ENCODE results near the gene TRPC4AP.
A peak's percentile ranks its signal among the peaks of the same experiment; 100 is the strongest.
"Not testable (repeated sequence)": the region's sequence is repeated elsewhere in the genome, so short reads cannot be mapped to it uniquely, and the experiment has no call there.

Gene TRPC4AP

GRCh38 chr20:35052616-35053015 is 40.0 kb downstream of the TRPC4AP start:
- DNase-seq, result not testable (repeated sequence)

GRCh38 chr20:35049776-35050352 is 42.7 kb downstream of the TRPC4AP start:
- DNase-seq, result no peak

GRCh38 chr20:35048739-35049138 is 43.9 kb downstream of the TRPC4AP start:
- no peak for DNase-seq

GRCh38 chr20:35042268-35042667 is 50.3 kb downstream of the TRPC4AP start:
- DNase-seq, result no peak

- DNase-seq, result no peak
These were observed 52.0 kb downstream of the TRPC4AP start for GRCh38 chr20:35040646-35041045.

- DNase-seq, result no peak
These were observed 52.6 kb downstream of the TRPC4AP start for GRCh38 chr20:35039846-35040489.

- DNase-seq, result no peak
These were observed 53.5 kb downstream of the TRPC4AP start for GRCh38 chr20:35039146-35039545.

- DNase-seq, result no peak
These were observed 58.5 kb downstream of the TRPC4AP start for GRCh38 chr20:35034145-35034544.

GRCh38 chr20:35030136-35030535 is 62.5 kb downstream of the TRPC4AP start:
- no peak for DNase-seq

- DNase-seq, result no peak
These were observed 65.3 kb downstream of the TRPC4AP start for GRCh38 chr20:35027301-35027700.

- DNase-seq, result no peak
These were observed 67.5 kb downstream of the TRPC4AP start for GRCh38 chr20:35025116-35025515.

GRCh38 chr20:35023624-35024023 is 69.0 kb downstream of the TRPC4AP start:
- no peak for DNase-seq

- DNase-seq, result no peak
These were observed 70.8 kb downstream of the TRPC4AP start for GRCh38 chr20:35021831-35022230.

- no peak for DNase-seq
These were observed 71.5 kb downstream of the TRPC4AP start for GRCh38 chr20:35021063-35021462.

- peak; percentile 18 for DNase-seq
These were observed 72.3 kb downstream of the TRPC4AP start for GRCh38 chr20:35020108-35020928.

- peak; percentile 7 for DNase-seq
These were observed 73.8 kb downstream of the TRPC4AP start for GRCh38 chr20:35018590-35019371.

GRCh38 chr20:35017099-35017835 is 75.3 kb downstream of the TRPC4AP start:
- DNase-seq, result peak; percentile 11

- DNase-seq, result no peak
These were observed 76.8 kb downstream of the TRPC4AP start for GRCh38 chr20:35015863-35016193.

GRCh38 chr20:35014537-35014936 is 78.1 kb downstream of the TRPC4AP start:
- no peak for DNase-seq

GRCh38 chr20:35013421-35014411 is 78.9 kb downstream of the TRPC4AP start:
- DNase-seq, result no peak

All from stimulated activated CD8-positive, alpha-beta memory T cell treated with anti-CD3 and anti-CD28 coated beads, Interleukin-4, amount 100 ng/mL, for 48 hours (primary cell).